VCaP (cell line): Measurements from ENCODE around the gene FOXN3.

Source experiments
- H3K27ac ChIP-seq: fragments of 450-650 bp; 2 replicates; pipeline ENCODE4 v1.5.1; 2017
- TF ChIP-seq, protein P1 (sequence below): fragments of 450-650 bp; conservative IDR thresholded peaks from 2 replicates; pipeline ENCODE4 v1.5.1; 2017; ENCODE audit warnings: mild to moderate bottlenecking, moderate library complexity

FOXN3 gene

DNA sequence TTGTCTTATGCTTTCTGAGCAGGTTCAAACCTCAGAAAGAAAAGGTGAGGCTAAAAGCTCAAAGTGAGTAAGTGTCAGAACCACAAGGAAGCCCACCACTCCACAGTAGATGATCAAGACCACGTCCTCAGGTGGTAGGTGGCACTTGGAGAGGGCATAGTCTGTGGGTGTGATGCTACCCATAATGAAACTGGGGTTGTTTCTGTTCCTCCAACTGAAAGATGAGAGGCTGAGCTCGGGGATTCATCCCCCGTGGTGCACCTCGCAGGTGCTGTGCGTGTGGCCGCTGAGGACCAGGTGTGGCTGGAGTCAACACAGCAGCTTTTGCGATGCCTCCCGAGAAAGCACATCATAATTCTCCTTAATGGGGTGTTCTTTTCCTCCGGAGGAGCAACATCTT, 306.9 kb downstream of the FOXN3 start:
- no peak overlapping the region for H3K27ac ChIP-seq
- TF ChIP-seq, protein P1, sequence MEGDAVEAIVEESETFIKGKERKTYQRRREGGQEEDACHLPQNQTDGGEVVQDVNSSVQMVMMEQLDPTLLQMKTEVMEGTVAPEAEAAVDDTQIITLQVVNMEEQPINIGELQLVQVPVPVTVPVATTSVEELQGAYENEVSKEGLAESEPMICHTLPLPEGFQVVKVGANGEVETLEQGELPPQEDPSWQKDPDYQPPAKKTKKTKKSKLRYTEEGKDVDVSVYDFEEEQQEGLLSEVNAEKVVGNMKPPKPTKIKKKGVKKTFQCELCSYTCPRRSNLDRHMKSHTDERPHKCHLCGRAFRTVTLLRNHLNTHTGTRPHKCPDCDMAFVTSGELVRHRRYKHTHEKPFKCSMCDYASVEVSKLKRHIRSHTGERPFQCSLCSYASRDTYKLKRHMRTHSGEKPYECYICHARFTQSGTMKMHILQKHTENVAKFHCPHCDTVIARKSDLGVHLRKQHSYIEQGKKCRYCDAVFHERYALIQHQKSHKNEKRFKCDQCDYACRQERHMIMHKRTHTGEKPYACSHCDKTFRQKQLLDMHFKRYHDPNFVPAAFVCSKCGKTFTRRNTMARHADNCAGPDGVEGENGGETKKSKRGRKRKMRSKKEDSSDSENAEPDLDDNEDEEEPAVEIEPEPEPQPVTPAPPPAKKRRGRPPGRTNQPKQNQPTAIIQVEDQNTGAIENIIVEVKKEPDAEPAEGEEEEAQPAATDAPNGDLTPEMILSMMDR: no peak

DNA sequence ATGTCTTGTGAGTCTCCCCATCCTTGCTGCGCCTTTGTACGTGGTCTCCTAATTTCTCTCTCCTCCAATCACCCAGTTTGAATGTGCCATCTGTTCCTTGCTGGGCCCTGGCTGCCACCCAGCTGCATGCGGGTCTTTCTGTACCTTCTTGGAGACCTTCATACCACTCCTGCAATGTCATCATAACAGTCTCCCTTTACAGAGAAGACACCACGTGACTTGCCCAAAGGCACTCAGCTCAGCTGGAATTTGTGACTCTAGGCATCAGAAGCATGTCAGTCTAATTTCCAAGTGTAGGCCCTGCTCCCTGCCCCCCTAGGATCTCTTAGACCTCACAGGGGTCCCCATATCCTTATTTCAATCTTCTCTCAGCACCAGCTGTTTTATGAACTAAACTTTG, 308.4 kb downstream of the FOXN3 start:
- H3K27ac ChIP-seq: no peak overlapping the region
- TF ChIP-seq, protein P1: no peak

DNA sequence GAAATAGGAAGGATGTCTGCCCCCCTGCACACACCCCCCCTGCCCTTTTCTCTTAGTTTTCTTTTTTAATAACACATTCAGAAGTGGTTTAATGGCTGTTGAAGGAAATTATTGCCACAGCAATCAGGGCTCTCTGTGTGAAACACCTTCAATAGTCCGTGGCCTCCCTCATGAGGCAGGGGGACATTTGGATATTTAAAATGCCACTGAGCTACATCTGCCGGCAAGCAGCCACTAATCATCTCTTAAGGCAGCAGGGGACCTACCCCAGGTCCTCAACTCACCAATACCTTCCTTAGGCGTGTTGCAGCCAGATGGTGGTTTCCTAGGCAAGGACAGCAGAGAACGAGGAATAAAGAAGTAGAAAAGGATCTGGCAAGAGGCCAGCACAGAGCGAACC, 309.4 kb downstream of the FOXN3 start:
- H3K27ac ChIP-seq: no peak overlapping the region
- TF ChIP-seq, protein P1: no peak
